Activated CD8-positive, alpha-beta memory T cell treated with anti-CD3 and anti-CD28 coated beads, Interleukin-2, amount 50 U/mL, for 1 hour (primary cell): ENCODE measurements around the gene CYP21A2.
A peak's percentile ranks its signal among the peaks of the same experiment; 100 is the strongest.

Experiments
- DNase-seq: peaks from one replicate; pipeline ENCODE4 v3.0.0-alpha.2; 2020; ENCODE audit errors: extremely low read depth

The CYP21A2 gene

DNA sequence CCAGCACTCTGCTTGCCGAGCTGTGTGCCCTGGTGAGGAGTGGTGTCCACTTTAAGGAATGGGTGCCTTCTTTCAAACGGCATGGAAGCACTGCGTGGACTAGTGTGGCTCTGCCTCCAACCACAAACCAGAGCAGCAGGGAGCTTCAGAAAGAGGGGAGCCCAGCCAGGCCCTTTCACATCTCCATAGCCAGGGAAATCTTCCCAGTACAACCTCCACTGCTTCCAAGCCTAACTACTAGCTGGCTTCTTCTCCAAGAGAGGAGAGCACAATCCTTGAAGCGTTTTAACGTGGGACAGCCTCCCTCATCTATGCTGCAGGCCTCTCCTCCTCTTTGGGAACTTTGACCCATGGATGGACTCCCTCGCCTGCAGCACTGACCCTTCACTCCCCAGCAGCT, 44.3 kb downstream of the CYP21A2 start:
- no peak for DNase-seq

DNA sequence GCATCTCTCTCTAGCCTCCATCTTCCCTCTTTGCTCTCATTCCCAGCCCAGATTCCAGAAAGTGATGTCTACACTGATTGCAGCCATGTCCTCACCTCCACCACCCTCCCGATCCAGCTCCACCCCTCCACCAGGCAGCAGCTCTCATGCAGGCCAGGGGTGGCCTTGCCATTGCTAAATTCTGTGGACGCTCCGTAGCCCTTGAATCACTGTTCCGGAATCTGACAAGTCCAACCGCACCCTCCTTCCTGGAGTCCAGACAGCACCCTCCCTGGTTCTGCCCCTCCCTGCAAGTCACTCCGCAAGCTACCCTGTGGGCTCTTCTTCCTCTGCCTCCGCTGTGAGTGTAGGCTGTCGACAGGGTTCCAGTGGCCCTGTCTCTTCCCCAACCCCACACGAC, 44.7 kb downstream of the CYP21A2 start:
- DNase-seq: no peak

DNA sequence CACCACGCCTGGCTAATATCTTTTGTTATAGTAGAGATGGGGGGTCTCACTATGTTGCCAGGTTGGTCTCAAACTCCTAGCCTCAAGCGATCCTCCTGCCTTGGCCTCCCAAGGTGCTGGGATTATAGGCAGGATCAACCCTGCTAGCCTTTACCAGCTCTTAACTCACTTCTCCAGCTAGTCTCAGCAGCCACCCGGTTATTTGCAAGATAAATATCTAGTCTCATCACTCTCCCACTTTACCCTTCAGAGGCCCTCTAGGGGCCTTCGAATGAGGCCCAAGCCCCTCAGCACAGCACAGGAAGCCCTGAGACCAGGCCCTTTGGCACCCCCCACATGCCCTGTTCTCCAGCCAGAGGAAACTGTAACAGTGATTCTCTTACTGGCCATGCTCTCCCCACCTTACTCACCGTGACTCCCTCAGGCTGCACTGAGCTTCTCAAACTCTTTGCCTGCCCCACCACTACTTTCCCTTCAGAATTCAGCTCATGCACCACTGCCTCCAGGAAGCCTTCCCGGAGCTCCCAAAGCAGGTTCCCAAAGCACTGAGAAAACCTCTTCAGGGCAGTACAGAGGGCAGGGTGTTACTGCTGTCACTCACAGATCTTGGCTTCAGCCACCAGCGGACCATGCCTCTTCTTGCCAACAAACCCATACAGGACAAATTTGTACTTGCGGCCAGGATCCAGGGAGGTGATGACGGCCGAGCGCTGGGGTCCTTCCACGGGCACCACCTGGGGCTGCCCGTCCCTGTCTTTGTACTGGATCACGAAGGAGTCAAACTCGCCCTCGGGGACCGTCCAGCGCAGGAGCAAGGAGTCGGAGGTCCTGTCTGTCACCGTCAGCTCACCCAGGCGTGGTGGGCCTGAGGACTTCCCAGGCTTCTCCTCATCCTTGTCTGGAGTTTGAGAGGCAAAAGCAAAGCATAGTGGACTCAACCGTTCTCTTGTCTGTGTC, 45.9 kb downstream of the CYP21A2 start:
- no peak for DNase-seq

DNA sequence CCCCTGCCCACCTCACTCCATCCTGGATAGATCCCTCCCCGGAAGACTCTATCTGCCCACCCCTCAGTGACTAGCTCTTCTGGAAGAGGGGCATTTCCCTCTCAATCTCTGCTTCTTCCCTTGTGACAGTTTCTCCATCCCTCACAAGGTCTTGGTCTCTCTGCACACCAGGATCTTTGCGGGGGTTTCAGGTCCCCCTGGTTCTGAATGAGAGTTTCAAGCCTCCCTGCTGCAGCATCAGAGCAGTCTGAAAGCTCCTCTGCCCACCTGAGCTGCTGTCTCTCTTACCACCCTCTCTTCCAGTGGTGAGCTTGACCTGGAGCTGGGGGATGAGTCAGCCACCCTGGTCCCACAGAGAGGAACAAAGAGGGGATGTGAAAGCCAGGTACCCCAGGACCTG, 46.6 kb downstream of the CYP21A2 start:
- DNase-seq: no peak

DNA sequence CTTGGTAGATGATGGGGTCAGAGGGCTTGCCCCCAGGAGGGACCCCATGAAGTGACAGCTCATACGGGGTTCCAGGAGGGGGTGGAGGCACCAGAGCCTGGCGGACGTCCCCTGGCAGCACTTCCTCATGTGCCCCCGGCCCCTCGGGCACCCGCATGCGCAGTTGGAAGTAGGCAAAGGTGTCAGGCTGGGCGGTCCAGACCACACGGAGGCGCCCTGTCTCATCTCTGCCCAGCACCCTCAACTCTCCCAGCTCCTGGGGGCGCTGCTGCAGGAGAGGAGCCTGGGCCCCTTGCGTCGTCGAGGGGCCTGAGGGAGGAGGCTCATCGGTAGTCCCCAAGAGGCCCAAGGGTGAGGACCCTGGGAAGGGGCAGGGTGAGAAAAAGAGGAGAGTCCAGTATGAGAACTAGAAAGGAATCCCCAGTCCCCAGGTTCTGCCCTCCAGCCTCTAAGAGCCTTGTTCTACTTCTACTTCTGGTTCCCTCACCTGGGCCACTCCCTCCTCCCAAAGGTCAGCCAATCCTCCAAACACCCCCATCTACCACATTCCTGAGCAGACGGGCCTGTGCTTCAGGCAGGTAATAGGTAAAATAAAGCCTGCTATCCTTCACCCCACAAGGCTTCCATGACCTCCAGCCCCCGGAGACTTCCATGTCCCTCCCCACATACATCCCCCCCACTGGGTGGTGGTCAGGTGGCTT, 47.7 kb downstream of the CYP21A2 start:
- no peak for DNase-seq

DNA sequence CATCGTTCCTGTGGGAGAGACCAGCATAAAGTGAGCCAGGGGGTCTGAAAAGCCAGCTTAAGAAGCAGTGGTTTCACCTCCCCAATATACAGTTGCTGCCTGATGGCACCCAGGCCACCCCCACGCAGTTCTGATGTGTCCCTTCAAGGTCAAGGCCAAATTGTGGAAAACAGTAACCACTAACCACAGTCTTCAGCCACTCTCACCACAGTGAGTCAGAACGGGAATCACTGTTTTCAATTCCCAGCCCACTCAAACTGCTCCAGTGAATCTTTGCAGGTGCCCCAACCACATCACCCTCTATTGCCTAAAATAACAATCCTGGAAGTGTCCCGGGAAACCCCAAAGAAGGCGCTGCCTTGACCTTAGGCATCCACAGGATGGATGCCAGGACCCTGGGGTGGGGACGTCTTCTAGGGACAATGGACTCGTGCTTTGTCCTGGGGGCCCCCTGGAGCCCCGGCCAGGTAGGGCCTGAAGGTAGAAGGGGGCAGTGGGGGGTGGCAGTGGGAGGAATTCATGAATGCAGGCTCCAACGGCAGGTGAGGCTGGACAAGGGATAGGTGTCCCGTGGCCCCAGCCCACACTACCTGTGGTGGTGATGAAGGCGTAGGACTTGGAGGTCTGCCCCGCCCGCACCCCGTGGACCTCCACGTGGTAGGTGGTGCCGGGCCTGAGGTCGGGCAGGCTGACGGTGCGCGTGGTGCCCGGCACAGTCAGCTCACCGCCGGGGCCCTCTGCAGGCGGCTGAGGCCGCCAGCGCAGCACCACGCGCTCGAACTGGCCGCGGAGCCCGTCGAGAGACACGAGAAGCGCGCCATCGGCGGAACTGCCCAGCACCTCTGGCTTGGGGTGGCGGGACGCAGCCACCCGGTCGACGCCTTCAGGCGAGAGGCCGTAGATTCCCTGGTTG, 48.7 kb downstream of the CYP21A2 start:
- DNase-seq: no peak

DNA sequence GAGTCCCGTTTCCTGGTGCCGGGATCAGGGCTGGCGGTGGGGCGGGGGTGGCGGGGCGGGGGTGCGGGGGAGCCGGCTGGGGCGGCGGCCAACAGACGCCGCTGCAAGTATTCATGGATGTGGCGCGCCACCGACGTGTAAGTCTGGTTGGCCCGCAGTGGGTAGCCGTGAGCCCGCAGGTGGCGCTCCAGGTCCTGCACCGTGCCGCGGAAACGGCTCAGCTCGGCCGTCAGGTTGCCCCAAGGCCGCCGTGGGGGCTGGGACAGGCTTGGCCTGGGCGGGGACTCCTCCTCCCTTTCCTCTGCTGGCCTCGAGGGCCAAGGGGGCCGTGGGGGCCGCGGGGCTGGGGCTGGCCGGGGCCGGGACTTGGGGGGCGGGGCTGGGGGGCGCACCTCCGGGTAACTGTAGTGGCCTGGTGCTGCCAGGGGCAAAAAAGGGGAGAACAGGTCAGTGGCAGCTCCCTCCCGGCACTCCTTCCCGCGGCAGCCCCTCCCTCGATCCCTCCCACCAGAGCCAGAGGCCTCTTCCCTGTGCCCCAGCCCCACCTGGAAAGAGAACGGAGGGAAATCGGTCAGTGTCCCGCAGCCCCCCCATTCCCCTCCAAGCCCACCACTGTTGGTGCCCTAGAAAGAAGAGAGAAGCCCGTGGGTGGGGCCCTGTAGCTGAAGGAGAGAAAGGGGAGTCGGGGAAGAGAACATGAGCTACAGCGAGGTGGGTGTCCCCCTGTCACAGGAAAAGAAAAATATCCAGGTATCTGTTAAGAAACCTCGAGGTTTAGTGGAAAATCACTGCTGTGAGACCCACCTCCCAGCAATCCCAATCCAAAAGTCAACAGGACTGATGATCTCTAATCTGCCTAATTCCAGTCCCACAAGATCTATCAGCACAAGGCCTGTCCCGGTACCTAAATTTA, 49.6 kb downstream of the CYP21A2 start:
- DNase-seq: peak; percentile 22

DNA sequence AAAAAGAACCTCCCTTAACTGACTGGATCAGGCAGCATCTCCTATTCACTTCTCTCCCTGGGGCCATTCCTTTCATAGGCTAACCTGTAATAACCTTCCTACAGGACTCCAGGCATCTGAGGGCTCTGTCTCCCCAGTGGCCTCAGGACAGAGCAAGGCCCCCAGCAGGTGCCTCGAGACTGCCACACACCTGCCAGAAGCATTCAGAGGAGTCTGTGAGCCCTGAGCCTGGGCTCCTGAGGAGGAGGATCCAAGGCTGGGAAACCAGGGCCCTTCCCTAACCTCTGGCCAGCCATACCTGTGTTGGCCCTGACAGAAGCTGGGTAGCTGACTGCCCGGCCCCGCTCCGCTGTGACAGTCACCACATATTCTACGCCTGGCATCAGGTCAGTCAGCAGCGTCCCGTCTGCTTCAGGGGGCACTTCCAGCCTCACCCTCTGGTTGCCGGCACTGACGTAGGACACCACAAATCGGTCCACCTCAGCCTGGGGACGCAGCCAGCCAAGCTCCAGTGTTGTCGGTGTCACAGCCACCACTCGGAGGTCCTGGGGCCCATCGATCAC, 50.4 kb downstream of the CYP21A2 start:
- DNase-seq: no peak

DNA sequence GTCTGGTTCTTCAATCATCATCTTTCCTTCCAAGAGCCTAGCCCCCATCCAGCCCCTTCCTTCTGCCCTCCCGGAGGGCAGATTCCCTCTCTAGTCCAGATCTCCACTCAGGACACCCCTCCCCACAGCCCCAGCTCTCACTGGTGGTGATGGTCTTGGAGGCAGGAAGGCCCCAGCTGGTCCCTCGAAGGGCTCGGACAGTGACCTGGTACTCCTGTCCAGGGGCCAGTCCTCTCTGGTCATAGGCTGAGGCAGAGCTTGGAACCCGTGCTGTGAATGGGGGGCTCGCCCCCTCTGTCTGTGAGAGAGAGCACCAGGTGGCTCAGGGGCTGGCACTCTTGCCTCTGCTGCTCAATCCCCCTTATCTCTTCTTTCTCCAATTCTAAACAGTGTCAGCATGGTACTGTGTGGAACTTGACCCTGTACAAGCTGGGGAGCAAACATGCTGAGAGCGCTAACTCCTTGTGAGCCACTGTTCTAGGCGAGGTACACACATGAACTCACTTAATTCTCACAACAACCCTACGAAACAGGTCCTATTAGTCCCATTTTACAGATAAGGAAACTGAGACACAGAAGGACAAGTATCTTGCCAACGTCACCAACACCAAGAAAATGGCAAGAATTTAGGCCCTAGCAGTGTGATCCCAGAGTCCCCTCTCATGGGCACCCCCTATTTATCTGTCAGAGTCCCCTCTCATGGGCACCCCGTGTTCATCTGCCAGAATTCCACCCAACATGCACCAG, 51.0 kb downstream of the CYP21A2 start:
- DNase-seq: no peak
